Measurements from ENCODE around the gene LRP2.

LRP2 gene

GRCh38 chr2:169090133-169090820 lies 272.1 kb downstream of the LRP2 start:
- no peak for DNase-seq (ENCODE audit: low spot score)

- no peak for DNase-seq (ENCODE audit: low spot score)
These were observed 273.2 kb downstream of the LRP2 start for GRCh38 chr2:169089182-169089581.

- DNase-seq (ENCODE audit: low spot score): no peak
These were observed 274.5 kb downstream of the LRP2 start for GRCh38 chr2:169087757-169088379.

GRCh38 chr2:169086893-169087467 lies 275.4 kb downstream of the LRP2 start:
- DNase-seq (ENCODE audit: low spot score): no peak

- no peak for DNase-seq (ENCODE audit: low spot score)
These were observed 279.3 kb downstream of the LRP2 start for GRCh38 chr2:169082995-169083394.

GRCh38 chr2:169081551-169081950 lies 280.8 kb downstream of the LRP2 start:
- DNase-seq (ENCODE audit: low spot score): no peak

GRCh38 chr2:169080250-169081069 lies 281.9 kb downstream of the LRP2 start:
- no peak for DNase-seq (ENCODE audit: low spot score)

GRCh38 chr2:169077674-169078240 lies 284.6 kb downstream of the LRP2 start:
- no peak for DNase-seq (ENCODE audit: low spot score)

Measured in HuH-7 (cell line).